HEK293 (cell line): ENCODE results near the gene EEF1AKMT4.

ENCODE experiments used
- CTCF ChIA-PET: fragments of 350-600 bp; formaldehyde crosslinking; extraction: SDS; loops from one replicate; lab custom pipeline; 2021; ENCODE audit warnings: antibody characterized with exemption; lab: Yijun Ruan, JAX
- POLR2A ChIA-PET: fragments of 300-600 bp; formaldehyde crosslinking; extraction: SDS; loops from one replicate; lab custom pipeline; 2020; ENCODE audit warnings: antibody characterized with exemption, inconsistent platforms; lab: Yijun Ruan, JAX
- H3K27ac ChIP-seq: fragments of 200-500 bp; sonication (Bioruptor generic); 2 replicates; pipeline ENCODE4 v1.5.1; 2014; ENCODE audit warnings: low read depth, low read length, control low read depth, inconsistent platforms; ENCODE audit errors: extremely low read depth
- H3K36me3 ChIP-seq, 2 experiments: fragments of 200-500 bp in 1 of 2; sonication (Bioruptor generic) in 1 of 2; 1 replicate in 1 of 2; 2 replicates in 1 of 2; pipeline ENCODE4 v1.5.1; 2014 to 2017; ENCODE audit warnings: inconsistent platforms in 2 of 2, low read length in 2 of 2; ENCODE audit not compliant: control insufficient read depth in 2 of 2, insufficient read depth in 1 of 2
- H3K4me1 ChIP-seq: fragments of 200-500 bp; sonication (Bioruptor generic); 2 replicates; pipeline ENCODE4 v1.5.1; 2014; ENCODE audit warnings: mild to moderate bottlenecking, low read length, inconsistent platforms; ENCODE audit not compliant: control insufficient read depth, insufficient read depth
- H3K4me3 ChIP-seq: 2 replicates; pipeline ENCODE4 v1.5.1; 2011; ENCODE audit warnings: low read depth, mild to moderate bottlenecking, control low read depth, low read length, moderate library complexity
- H3K9me3 ChIP-seq: fragments of 200-500 bp; sonication (Bioruptor generic); 2 replicates; pipeline ENCODE4 v1.5.1; 2014; ENCODE audit warnings: low read depth, low read length, inconsistent platforms; ENCODE audit not compliant: control insufficient read depth, insufficient read depth
- GLI2 ChIP-seq: fragments of 450-650 bp; formaldehyde crosslinking; IDR thresholded peaks from 2 replicates; pipeline ENCODE4; 2017; ENCODE audit warnings: missing biosample characterization, missing genetic modification characterization, low read depth, borderline replicate concordance
- GLIS2 ChIP-seq: fragments of 450-650 bp; formaldehyde crosslinking; IDR thresholded peaks from 2 replicates; pipeline ENCODE4 v1.5.1; 2016; ENCODE audit warnings: missing biosample characterization, missing genetic modification characterization
- KLF7 ChIP-seq: fragments of 450-650 bp; formaldehyde crosslinking; IDR thresholded peaks from 2 replicates; pipeline ENCODE4 v1.5.1; 2016; ENCODE audit warnings: missing biosample characterization, missing genetic modification characterization, borderline replicate concordance
- OVOL3 ChIP-seq: fragments of 450-650 bp; formaldehyde crosslinking; IDR thresholded peaks from 2 replicates; pipeline ENCODE4 v1.5.1; 2016; ENCODE audit warnings: missing biosample characterization, missing genetic modification characterization
- SP7 ChIP-seq: fragments of 450-650 bp; formaldehyde crosslinking; IDR thresholded peaks from 2 replicates; pipeline ENCODE4 v1.5.1; 2016; ENCODE audit warnings: missing biosample characterization, missing genetic modification characterization
- TRIM28 ChIP-seq: IDR thresholded peaks from 2 replicates; pipeline ENCODE4 v1.6.1; 2011; ENCODE audit warnings: low read length, control low read depth, borderline replicate concordance
- ZBTB17 ChIP-seq: fragments of 450-650 bp; formaldehyde crosslinking; IDR thresholded peaks from 2 replicates; pipeline ENCODE4 v1.5.1; 2016; ENCODE audit warnings: missing biosample characterization, missing genetic modification characterization
- ZBTB7A ChIP-seq: fragments of 450-650 bp; formaldehyde crosslinking; IDR thresholded peaks from 2 replicates; pipeline ENCODE4 v1.5.1; 2016; ENCODE audit warnings: low read depth, missing biosample characterization, missing genetic modification characterization
- ZBTB8A ChIP-seq: fragments of 450-650 bp; formaldehyde crosslinking; IDR thresholded peaks from 2 replicates; pipeline ENCODE4 v1.5.1; 2016; ENCODE audit warnings: missing biosample characterization, missing genetic modification characterization
- ZFP41 ChIP-seq: fragments of 450-650 bp; formaldehyde crosslinking; IDR thresholded peaks from 2 replicates; pipeline ENCODE4 v1.5.1; 2016; ENCODE audit warnings: missing biosample characterization, missing genetic modification characterization, borderline replicate concordance
- ZIC2 ChIP-seq: fragments of 450-650 bp; formaldehyde crosslinking; IDR thresholded peaks from 2 replicates; pipeline ENCODE4 v1.5.1; 2016; ENCODE audit warnings: missing biosample characterization, missing genetic modification characterization
- ZNF214 ChIP-seq: fragments of 450-650 bp; formaldehyde crosslinking; IDR thresholded peaks from 2 replicates; pipeline ENCODE4 v1.5.1; 2017; ENCODE audit warnings: missing biosample characterization, mild to moderate bottlenecking, missing genetic modification characterization, borderline replicate concordance
- ZNF248 ChIP-seq: fragments of 450-650 bp; formaldehyde crosslinking; IDR thresholded peaks from 2 replicates; pipeline ENCODE4 v1.5.1; 2017; ENCODE audit warnings: missing biosample characterization, missing genetic modification characterization
- ZNF302 ChIP-seq: fragments of 450-650 bp; formaldehyde crosslinking; IDR thresholded peaks from 2 replicates; pipeline ENCODE4 v1.5.1; 2016; ENCODE audit warnings: missing biosample characterization, missing genetic modification characterization, low read depth
- ZNF324 ChIP-seq: fragments of 450-650 bp; formaldehyde crosslinking; IDR thresholded peaks from 2 replicates; pipeline ENCODE4 v1.5.1; 2016; ENCODE audit warnings: missing biosample characterization, missing genetic modification characterization
- ZNF37A ChIP-seq: fragments of 450-650 bp; IDR thresholded peaks from 2 replicates; pipeline ENCODE4 v1.5.1; 2018; ENCODE audit warnings: missing biosample characterization, missing genetic modification characterization
- ZNF423 ChIP-seq: fragments of 450-650 bp; formaldehyde crosslinking; IDR thresholded peaks from 2 replicates; pipeline ENCODE4 v1.5.1; 2016; ENCODE audit warnings: missing biosample characterization, missing genetic modification characterization
- ZNF48 ChIP-seq: fragments of 450-650 bp; formaldehyde crosslinking; IDR thresholded peaks from 2 replicates; pipeline ENCODE4 v1.5.1; 2016; ENCODE audit warnings: missing biosample characterization, missing genetic modification characterization
- ZNF561 ChIP-seq: fragments of 450-650 bp; IDR thresholded peaks from 2 replicates; pipeline ENCODE4 v1.5.1; 2018; ENCODE audit warnings: missing biosample characterization, missing genetic modification characterization, borderline replicate concordance
- ZNF600 ChIP-seq: fragments of 450-650 bp; formaldehyde crosslinking; IDR thresholded peaks from 2 replicates; pipeline ENCODE4 v1.5.1; 2016; ENCODE audit warnings: missing biosample characterization, missing genetic modification characterization
- ZNF610 ChIP-seq: fragments of 450-650 bp; formaldehyde crosslinking; IDR thresholded peaks from 2 replicates; pipeline ENCODE4 v1.5.1; 2016; ENCODE audit warnings: missing biosample characterization, missing genetic modification characterization, borderline replicate concordance
- ZNF621 ChIP-seq: fragments of 450-650 bp; formaldehyde crosslinking; IDR thresholded peaks from 2 replicates; pipeline ENCODE4 v1.5.1; 2017; ENCODE audit warnings: missing biosample characterization, missing genetic modification characterization
- ZNF654 ChIP-seq: fragments of 450-650 bp; formaldehyde crosslinking; IDR thresholded peaks from 2 replicates; pipeline ENCODE4 v1.5.1; 2016; ENCODE audit warnings: low read depth, missing biosample characterization, missing genetic modification characterization
- ZNF664 ChIP-seq: fragments of 450-650 bp; formaldehyde crosslinking; IDR thresholded peaks from 2 replicates; pipeline ENCODE4 v1.5.1; 2016; ENCODE audit warnings: missing biosample characterization, missing genetic modification characterization
- ZNF792 ChIP-seq: fragments of 450-650 bp; formaldehyde crosslinking; IDR thresholded peaks from 2 replicates; pipeline ENCODE4 v1.5.1; 2016; ENCODE audit warnings: missing biosample characterization, missing genetic modification characterization
- ZSCAN30 ChIP-seq: fragments of 450-650 bp; IDR thresholded peaks from 2 replicates; pipeline ENCODE4 v1.5.1; 2018; ENCODE audit warnings: missing biosample characterization, mild to moderate bottlenecking, missing genetic modification characterization, moderate library complexity
- TF ChIP-seq, protein P1 (sequence below): fragments of 450-650 bp; formaldehyde crosslinking; IDR thresholded peaks from 2 replicates; pipeline ENCODE4 v1.5.1; 2017; ENCODE audit warnings: missing biosample characterization, missing genetic modification characterization
- TF ChIP-seq, protein P2 (sequence below): fragments of 450-650 bp; formaldehyde crosslinking; IDR thresholded peaks from 2 replicates; pipeline ENCODE4 v1.5.1; 2017; ENCODE audit warnings: missing biosample characterization, missing genetic modification characterization
- TF ChIP-seq, protein P3 (sequence below): fragments of 450-650 bp; IDR thresholded peaks from 2 replicates; pipeline ENCODE4 v1.5.1; 2018; ENCODE audit warnings: missing biosample characterization, mild to moderate bottlenecking, missing genetic modification characterization
- TF ChIP-seq, protein P4 (sequence below): fragments of 450-650 bp; formaldehyde crosslinking; IDR thresholded peaks from 2 replicates; pipeline ENCODE4 v1.5.1; 2016; ENCODE audit warnings: missing biosample characterization, missing genetic modification characterization
- TF ChIP-seq, protein P5 (sequence below): fragments of 450-650 bp; formaldehyde crosslinking; IDR thresholded peaks from 2 replicates; pipeline ENCODE4 v1.5.1; 2016; ENCODE audit warnings: missing biosample characterization, missing genetic modification characterization

Gene EEF1AKMT4

DNA sequence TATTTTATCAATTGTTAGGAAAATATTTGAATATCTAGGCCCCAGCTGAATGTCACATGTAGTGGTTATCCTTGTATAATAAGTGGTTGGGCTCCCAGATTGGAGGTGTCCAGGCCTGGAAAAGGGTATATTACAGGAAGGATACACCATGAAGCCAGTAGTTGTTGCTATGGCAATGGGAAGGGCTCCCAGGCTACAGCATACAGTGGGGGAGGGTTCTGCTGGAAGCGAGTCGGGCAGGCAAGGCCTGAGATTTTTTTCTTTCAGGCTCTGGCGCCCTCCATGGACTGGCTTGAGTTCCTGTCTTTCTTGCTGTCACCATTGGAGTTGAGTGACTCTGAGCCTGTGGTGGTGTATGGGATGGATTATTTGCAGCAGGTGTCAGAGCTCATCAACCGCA, 35.2 kb downstream of the EEF1AKMT4 start (continued):
- peak; percentile 29; the same call in 1 of the 2 replicates for TF ChIP-seq ZNF324 (tag by site-specific recombination)

DNA sequence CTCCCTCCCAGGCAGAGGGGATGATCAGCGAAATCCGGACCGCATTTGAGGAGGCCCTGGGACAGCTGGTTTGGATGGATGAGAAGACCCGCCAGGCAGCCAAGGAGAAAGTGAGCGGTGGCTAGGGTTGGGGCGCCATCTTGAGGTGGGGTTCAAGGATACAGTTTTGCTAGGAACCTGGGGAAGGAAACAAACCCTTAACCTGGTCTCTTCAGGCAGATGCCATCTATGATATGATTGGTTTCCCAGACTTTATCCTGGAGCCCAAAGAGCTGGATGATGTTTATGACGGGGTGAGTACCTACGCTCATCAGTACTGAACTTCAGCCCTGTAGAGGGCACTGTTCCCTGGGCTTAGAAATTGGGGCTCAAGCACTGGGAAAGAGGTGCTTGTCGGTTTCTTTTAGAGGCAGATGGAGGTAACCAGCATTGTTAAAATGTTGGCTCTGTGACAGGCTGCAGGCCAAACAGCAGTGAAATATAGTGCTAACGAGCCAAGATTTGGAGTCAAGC, 40.0 kb downstream of the EEF1AKMT4 start:
- H3K36me3 ChIP-seq = no peaks in the 10 kb centered on the region
- POLR2A ChIA-PET = no interaction called here
- no peak overlapping the region for H3K27ac ChIP-seq
- no peak overlapping the region for H3K4me3 ChIP-seq
- CTCF ChIA-PET = interaction anchor here (0.6 to 2.8 kb wide), 14 partner anchors 8 to 397 kb away, joined by 3 to 15 read pairs (median 4); partner anchors contain the start of gene EEF1AKMT4
- H3K4me1 ChIP-seq = no peaks in the 10 kb centered on the region
- H3K9me3 ChIP-seq = no peaks in the 10 kb centered on the region
- no peak for TF ChIP-seq ZNF48
- no peak for TF ChIP-seq ZFP41 (tag by site-specific recombination)
- peak; percentile 76 for TF ChIP-seq ZNF654 (tag by site-specific recombination)
- TF ChIP-seq GLIS2 (tag by site-specific recombination) = no peak
- TF ChIP-seq ZIC2 (tag by site-specific recombination) = no peak
- no peak for TF ChIP-seq ZNF214 (tag by site-specific recombination)
- no peak for TF ChIP-seq ZNF37A
- no peak for TF ChIP-seq KLF7 (tag by site-specific recombination)
- no peak for TF ChIP-seq ZNF621 (tag by site-specific recombination)
- TF ChIP-seq, protein P1, sequence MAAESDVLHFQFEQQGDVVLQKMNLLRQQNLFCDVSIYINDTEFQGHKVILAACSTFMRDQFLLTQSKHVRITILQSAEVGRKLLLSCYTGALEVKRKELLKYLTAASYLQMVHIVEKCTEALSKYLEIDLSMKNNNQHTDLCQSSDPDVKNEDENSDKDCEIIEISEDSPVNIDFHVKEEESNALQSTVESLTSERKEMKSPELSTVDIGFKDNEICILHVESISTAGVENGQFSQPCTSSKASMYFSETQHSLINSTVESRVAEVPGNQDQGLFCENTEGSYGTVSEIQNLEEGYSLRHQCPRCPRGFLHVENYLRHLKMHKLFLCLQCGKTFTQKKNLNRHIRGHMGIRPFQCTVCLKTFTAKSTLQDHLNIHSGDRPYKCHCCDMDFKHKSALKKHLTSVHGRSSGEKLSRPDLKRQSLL (tag by site-specific recombination) = no peak
- no peak for TF ChIP-seq ZNF423 (tag by site-specific recombination)
- TF ChIP-seq, protein P2, sequence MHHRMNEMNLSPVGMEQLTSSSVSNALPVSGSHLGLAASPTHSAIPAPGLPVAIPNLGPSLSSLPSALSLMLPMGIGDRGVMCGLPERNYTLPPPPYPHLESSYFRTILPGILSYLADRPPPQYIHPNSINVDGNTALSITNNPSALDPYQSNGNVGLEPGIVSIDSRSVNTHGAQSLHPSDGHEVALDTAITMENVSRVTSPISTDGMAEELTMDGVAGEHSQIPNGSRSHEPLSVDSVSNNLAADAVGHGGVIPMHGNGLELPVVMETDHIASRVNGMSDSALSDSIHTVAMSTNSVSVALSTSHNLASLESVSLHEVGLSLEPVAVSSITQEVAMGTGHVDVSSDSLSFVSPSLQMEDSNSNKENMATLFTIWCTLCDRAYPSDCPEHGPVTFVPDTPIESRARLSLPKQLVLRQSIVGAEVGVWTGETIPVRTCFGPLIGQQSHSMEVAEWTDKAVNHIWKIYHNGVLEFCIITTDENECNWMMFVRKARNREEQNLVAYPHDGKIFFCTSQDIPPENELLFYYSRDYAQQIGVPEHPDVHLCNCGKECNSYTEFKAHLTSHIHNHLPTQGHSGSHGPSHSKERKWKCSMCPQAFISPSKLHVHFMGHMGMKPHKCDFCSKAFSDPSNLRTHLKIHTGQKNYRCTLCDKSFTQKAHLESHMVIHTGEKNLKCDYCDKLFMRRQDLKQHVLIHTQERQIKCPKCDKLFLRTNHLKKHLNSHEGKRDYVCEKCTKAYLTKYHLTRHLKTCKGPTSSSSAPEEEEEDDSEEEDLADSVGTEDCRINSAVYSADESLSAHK = peak; percentile 37; the same call in 1 of the 2 replicates
- TF ChIP-seq ZNF664 (tag by site-specific recombination) = no peak
- no peak for TF ChIP-seq GLI2 (tag by site-specific recombination)
- peak; percentile 74 for TF ChIP-seq ZBTB8A
- no peak for TF ChIP-seq ZNF610 (tag by site-specific recombination)
- TF ChIP-seq OVOL3 (tag by site-specific recombination) = no peak
- peak; percentile 74 for TF ChIP-seq ZBTB17 (tag by site-specific recombination)
- TF ChIP-seq ZNF792 (tag by site-specific recombination) = no peak
- TF ChIP-seq, protein P3, sequence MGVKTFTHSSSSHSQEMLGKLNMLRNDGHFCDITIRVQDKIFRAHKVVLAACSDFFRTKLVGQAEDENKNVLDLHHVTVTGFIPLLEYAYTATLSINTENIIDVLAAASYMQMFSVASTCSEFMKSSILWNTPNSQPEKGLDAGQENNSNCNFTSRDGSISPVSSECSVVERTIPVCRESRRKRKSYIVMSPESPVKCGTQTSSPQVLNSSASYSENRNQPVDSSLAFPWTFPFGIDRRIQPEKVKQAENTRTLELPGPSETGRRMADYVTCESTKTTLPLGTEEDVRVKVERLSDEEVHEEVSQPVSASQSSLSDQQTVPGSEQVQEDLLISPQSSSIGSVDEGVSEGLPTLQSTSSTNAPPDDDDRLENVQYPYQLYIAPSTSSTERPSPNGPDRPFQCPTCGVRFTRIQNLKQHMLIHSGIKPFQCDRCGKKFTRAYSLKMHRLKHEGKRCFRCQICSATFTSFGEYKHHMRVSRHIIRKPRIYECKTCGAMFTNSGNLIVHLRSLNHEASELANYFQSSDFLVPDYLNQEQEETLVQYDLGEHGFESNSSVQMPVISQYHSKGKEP (tag by site-specific recombination) = no peak
- TF ChIP-seq, protein P4, sequence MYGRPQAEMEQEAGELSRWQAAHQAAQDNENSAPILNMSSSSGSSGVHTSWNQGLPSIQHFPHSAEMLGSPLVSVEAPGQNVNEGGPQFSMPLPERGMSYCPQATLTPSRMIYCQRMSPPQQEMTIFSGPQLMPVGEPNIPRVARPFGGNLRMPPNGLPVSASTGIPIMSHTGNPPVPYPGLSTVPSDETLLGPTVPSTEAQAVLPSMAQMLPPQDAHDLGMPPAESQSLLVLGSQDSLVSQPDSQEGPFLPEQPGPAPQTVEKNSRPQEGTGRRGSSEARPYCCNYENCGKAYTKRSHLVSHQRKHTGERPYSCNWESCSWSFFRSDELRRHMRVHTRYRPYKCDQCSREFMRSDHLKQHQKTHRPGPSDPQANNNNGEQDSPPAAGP = 0 out of 2 replicates have a peak, but pooled peaks have one; percentile 25
- TF ChIP-seq ZNF248 = no peak
- peak; percentile 78 for TF ChIP-seq ZSCAN30
- 0 out of 2 replicates have a peak, but pooled peaks have one; percentile 13 for TF ChIP-seq SP7
- TF ChIP-seq ZBTB7A (tag by site-specific recombination) = no peak
- peak; percentile 78; the same call in 1 of the 2 replicates for TF ChIP-seq TRIM28
- no peak for TF ChIP-seq ZNF302 (tag by site-specific recombination)
- no peak for TF ChIP-seq ZNF561 (tag by site-specific recombination)
- TF ChIP-seq, protein P5, sequence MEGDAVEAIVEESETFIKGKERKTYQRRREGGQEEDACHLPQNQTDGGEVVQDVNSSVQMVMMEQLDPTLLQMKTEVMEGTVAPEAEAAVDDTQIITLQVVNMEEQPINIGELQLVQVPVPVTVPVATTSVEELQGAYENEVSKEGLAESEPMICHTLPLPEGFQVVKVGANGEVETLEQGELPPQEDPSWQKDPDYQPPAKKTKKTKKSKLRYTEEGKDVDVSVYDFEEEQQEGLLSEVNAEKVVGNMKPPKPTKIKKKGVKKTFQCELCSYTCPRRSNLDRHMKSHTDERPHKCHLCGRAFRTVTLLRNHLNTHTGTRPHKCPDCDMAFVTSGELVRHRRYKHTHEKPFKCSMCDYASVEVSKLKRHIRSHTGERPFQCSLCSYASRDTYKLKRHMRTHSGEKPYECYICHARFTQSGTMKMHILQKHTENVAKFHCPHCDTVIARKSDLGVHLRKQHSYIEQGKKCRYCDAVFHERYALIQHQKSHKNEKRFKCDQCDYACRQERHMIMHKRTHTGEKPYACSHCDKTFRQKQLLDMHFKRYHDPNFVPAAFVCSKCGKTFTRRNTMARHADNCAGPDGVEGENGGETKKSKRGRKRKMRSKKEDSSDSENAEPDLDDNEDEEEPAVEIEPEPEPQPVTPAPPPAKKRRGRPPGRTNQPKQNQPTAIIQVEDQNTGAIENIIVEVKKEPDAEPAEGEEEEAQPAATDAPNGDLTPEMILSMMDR = peak; percentile 83
- TF ChIP-seq ZNF600 (tag by site-specific recombination) = peak; percentile 40; the same call in 1 of the 2 replicates
